Spinal cord (tissue), 4 donors: Measurements from ENCODE around the gene NDFIP1. TPM values are rescaled to one million over a fixed set of nuclear protein-coding genes. Genes with fewer than 3 reads are reported as not detected.

ENCODE experiments used
- polyA plus RNA-seq, 2 donors: library from polyadenylated mRNA; unstranded; fragments of 120-200 nt; gene quantifications; one replicate each; pipeline ENCODE4 v1.2.1, GENCODE V29; 2013; ENCODE audit not compliant: insufficient read length in 2 of 2
- total RNA-seq, 2 donors: library from RNA; depleted of rRNA in 1 of 2; stranded (reverse); fragments of 120-200 nt in 1 of 2; fragments of >200 nt in 1 of 2; gene quantifications; one replicate each; pipeline versions ENCODE4 v1.2.3 to v1.2.4, GENCODE V29; 2013 to 2014

The NDFIP1 gene
- total and polyA plus RNA-seq, 4 donors, result 86.0 to 279 (median 231) TPM

Other genes starting within 250 kb of the NDFIP1 start
- gene PCDH1, start 230.4 kb upstream of the NDFIP1 start, total RNA-seq, result 10 to 100 TPM; 25.5 to 48.6 TPM
- 10 to 100 TPM; 42.6 to 52.0 TPM for gene PCDH1, start 230.4 kb upstream of the NDFIP1 start, polyA plus RNA-seq
- gene DELE1, start 184.9 kb upstream of the NDFIP1 start, total RNA-seq, result 10 to 100 TPM; 41.4 to 92.3 TPM
- 10 to 100 TPM; 72.2 to 94.2 TPM for gene DELE1, start 184.9 kb upstream of the NDFIP1 start, polyA plus RNA-seq
- 10 to 100 TPM in 1 of 2 donors, 1 to 10 TPM in 1; 5.4 to 12.9 TPM for gene PCDH12, start 150.6 kb upstream of the NDFIP1 start, total RNA-seq
- gene PCDH12, start 150.6 kb upstream of the NDFIP1 start, polyA plus RNA-seq, result 1 to 10 TPM; 7.3 to 8.2 TPM
- gene RNF14, start 139.7 kb upstream of the NDFIP1 start, total RNA-seq, result 10 to 100 TPM; 80.1 to 96.9 TPM
- gene RNF14, start 139.7 kb upstream of the NDFIP1 start, polyA plus RNA-seq, result 10 to 100 TPM; 57.4 to 67.7 TPM
- 10 to 100 TPM; 26.8 to 45.0 TPM for gene GNPDA1, start 95.8 kb upstream of the NDFIP1 start, total RNA-seq
- 10 to 100 TPM; 37.1 to 38.4 TPM for gene GNPDA1, start 95.8 kb upstream of the NDFIP1 start, polyA plus RNA-seq
- 10 to 100 TPM; 11.6 to 13.6 TPM for gene SPRY4, start 216.2 kb downstream of the NDFIP1 start, total RNA-seq
- gene SPRY4, start 216.2 kb downstream of the NDFIP1 start, polyA plus RNA-seq, result 10 to 100 TPM; 28.4 to 28.5 TPM